ENCODE measurements around the gene LARGE1. TPM values are rescaled to one million over a fixed set of nuclear protein-coding genes. Genes with fewer than 3 reads are reported as not detected.

Gene LARGE1
- 10 to 100 TPM; 48.7 to 94.4 TPM for total RNA-seq
- long read RNA-seq, donor 1, full-length matches to known transcripts: 2 of 23 reads
- long read RNA-seq, donor 1, partial matches to known transcripts: 12 of 23 reads
- long read RNA-seq, donor 1, other reads (novel, unspliced or antisense): 9 of 23 reads
- long read RNA-seq, donor 2, full-length matches to known transcripts: 1 of 108 reads
- long read RNA-seq, donor 2, partial matches to known transcripts: 76 of 108 reads
- long read RNA-seq, donor 2, other reads (novel, unspliced or antisense): 31 of 108 reads

DNA sequence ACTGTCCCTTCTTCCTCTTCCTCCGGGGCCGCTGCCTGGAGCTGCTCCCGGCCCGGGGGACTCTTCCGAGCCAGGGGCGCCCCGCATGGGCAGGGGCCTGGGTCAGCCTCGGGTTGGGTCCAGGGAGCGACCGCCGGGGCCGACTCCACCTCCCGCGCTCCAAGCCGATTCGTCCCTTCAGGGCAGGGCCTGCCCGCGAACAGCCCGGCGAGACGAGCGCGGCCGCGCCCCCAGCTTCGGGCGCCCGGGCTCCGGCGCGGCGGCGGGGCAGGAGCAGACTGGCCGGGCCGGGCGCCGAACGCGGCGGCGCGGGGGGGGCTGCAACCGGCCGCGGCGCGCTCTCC, at the start of gene LARGE1:
TSS of gene LARGE1 (minus strand) at position 280 of the 344 bp plus-strand sequence.
- intact Hi-C loops (cut with DNase I): loop anchor here in 1 of 2 donors (5.0 to 10.0 kb wide), 2 partner anchors 185 to 403 kb away; no protein-coding TSS in a partner anchor
- no peak for DNase-seq (ENCODE audit: low spot score)

DNA sequence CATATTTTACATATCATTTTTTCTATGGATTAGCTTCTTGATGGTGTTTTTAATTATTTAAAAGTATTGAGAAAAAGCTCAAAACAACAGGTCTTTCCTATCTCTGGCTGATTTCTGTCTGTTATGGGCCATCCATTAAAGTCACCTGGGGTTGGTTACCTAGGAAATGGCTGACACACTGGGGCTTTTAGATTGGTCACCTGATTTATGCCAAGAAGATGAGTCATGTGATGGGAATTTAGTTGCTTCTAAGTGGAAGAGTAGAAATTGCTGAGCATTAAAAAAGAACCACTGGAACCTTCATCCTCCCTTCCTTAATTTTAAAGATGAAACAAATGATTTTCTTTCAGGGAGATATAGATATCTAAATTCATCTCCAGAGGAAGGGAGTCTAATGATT, 48.8 kb upstream of the LARGE1 start:
- intact Hi-C loops (cut with DNase I): no loop called here
- DNase-seq (ENCODE audit: low spot score): no peak

DNA sequence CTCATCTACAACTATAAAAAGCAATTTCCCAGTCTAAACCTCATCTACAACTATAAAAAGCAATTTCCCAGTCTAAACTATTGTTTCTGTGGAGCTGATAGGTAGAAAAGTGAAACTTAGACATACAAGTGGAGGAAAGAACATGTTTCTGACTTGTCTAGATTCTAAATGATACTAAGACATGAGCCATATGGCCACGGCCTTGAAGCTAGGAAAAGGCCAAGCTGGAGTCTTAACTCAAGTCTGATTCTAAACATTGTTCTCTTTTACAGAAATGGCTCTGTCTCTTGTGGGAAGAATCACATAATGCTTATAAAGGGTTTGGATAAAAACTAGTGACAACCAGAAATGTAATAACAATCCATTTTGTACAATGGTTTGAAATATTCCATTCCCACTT, 43.8 kb upstream of the LARGE1 start:
- no peak for DNase-seq (ENCODE audit: low spot score)
- intact Hi-C loops (cut with DNase I): no loop called here

DNA sequence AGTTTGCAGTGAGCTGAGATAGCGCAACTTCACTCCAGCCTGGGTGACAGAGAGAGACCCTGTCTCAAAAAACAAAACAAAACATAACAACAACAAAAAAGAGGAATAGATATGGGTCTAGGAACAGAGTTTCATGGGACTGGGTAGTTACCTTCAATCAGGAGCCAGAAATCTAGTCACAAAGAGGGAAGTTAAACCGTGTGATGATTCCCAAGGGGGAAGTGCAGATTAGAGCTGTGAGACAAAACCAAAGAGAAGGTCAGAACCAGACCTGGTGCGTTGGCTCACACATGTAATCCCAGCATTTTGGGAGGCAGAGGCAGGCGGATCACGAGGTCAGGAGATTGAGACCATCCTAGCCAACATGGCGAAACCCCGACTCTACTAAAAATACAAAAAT, 42.1 kb upstream of the LARGE1 start:
- no peak for DNase-seq (ENCODE audit: low spot score)
- intact Hi-C loops (cut with DNase I): no loop called here

DNA sequence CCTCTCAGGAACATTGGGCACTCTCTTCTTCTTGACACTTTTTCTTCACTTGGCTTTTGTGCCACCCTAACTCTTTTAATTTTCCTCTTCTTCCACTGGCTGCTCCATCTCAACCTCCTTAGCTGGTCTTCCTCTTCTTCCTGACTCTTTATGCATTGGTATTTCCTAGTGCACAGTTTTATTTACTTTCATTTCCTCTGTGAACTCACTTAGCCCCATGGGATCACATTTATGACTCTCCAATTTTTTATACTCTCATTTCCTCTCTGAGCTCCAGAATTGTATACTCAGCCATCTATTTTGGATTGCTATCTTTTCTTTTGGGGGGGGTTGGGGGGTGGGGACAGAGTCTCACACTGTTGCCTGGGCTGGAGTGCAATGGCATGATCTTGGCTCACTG, 38.5 kb upstream of the LARGE1 start:
- intact Hi-C loops (cut with DNase I): no loop called here
- DNase-seq (ENCODE audit: low spot score): no peak

DNA sequence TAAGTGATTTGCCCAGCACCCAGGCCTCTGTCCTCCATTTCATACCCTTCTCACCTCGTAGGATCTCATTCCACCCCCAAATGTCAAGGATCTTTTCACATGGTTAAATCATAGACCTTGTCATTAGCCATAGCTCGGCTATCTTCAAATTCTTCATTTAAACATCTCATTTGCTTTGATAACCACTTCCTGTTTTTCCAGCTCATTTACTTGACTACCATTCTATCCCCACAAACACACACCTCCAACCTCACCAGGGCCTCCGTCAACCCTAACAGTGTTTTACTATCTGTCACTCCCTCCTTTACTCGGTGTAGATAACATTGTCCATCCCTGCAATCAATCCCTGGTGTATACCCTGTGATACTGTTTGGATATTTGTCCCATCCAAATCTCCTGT, 36.8 kb upstream of the LARGE1 start:
- DNase-seq (ENCODE audit: low spot score): no peak
- intact Hi-C loops (cut with DNase I): no loop called here

DNA sequence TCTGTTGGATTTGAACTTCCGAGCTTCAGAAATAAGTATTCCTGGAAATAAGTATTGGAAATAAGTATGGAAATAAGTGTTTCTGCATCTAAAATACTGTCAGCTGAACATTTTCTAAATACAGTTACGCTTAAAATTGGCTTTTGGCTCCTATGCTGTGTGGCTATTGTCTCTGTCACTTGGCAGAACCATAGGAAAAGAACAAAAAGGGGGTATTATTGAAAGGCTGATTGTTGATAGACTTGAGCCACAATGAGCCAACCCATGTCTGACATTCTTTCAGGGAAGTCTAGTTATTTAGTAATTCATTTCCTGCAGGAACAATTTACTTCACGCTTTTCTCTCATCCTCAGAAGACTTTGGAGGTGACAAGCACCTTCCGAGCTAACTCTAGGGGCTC, 32.5 kb upstream of the LARGE1 start:
- intact Hi-C loops (cut with DNase I): loop anchor here in 1 of 2 donors (5.0 kb wide), 1 partner anchor 455 kb away; no protein-coding TSS in a partner anchor
- DNase-seq (ENCODE audit: low spot score): no peak

DNA sequence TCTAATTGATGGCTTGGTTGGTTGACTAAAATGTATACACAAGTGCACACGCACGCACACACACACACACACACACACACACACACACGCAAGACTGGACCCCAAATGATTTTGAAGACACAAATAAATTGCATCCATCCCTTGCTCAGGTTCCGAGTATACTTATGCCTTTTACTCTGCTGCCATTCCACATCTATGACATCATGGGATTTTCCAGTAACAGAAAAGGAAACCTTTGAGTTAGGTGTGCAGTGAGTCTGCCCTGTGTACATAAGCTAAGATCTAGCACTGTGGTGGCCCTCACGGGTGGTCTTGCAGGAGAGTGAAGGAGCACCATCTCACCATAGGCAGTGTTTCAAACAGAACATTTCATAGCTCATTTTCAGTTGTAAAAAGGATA, 20.5 kb upstream of the LARGE1 start:
- DNase-seq (ENCODE audit: low spot score): no peak
- intact Hi-C loops (cut with DNase I): no loop called here

DNA sequence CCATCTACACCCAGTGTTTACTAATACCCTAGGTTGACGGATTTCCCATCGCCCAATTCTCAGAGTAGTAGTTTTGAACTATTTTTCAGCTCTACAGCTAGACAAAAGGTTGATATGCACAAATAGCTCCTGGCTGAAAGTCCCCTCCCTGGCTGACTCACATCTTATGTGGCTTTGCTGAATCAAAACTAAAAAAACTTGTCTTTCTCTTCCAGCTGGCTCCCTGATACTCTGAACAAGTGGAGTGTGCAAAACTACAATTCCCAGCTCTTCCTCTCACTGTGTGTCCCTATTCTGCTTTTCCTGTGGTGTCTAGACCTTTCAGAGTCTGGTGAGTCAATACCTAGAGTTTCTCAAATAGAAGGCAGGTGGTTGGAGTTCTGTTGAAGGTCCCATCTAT, 12.7 kb upstream of the LARGE1 start:
- intact Hi-C loops (cut with DNase I): no loop called here
- DNase-seq (ENCODE audit: low spot score): no peak

DNA sequence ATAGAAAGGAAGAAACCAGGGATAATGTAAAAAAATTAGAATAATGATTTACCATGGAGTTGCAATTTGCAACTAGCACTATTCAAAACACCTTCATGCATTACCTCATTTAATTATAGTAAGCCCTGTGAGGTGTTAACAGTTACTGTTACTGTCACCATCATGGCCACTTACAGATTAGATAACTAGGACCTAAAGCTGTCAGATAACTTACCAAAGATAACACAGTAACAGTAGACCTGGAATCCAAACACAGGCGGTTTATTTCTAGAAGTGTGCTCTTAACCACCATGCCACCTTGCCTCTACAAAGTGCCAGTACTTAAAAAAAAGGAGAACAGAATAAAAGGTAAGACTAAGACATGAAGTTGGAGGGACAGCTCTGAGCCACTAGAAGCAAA, 11.1 kb upstream of the LARGE1 start:
- DNase-seq (ENCODE audit: low spot score): no peak
- intact Hi-C loops (cut with DNase I): no loop called here

DNA sequence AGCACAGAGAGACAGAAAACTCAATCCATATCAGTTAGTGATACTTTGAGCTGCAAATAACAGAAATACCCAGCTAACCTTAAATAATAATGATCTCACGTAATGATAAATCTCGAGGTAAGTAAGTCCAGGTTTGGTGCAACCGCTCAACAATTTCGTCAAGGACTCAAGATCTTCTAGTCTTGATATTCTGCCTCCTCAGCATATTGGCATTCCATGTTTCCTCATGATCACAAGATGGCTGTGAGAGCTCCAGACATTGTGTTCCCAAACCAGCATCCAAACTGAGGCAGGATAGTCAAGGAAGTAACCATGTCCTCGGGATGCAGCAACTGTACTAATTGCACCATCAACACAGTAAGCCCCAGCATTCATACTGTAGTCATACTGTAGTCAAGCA, 7.5 kb upstream of the LARGE1 start:
- intact Hi-C loops (cut with DNase I): loop anchor here in 1 of 2 donors (10.0 kb wide), 1 partner anchor 177 kb away; no protein-coding TSS in a partner anchor
- no peak for DNase-seq (ENCODE audit: low spot score)

DNA sequence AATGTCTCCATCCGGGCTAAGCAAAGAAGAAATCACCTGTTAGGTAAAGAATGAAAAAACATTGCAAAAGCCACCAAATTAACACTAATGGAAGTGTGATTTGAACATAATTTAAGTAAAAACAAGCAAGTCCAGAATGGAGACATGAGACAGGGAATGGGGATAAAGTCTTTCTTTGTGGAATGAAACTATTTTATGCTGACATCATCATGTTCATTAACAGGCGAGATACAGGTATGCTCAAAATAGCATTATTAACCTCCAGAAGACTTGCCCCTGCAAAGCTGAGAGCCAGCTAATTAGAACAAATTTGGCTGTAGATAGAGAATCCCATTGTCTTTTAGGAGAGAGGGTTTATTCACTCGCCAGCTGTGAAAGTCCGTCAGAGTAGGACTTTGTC, 4.9 kb upstream of the LARGE1 start:
- intact Hi-C loops (cut with DNase I): loop anchor here in 1 of 2 donors (10.0 kb wide), 1 partner anchor 180 kb away; no protein-coding TSS in a partner anchor
- DNase-seq (ENCODE audit: low spot score): no peak

DNA sequence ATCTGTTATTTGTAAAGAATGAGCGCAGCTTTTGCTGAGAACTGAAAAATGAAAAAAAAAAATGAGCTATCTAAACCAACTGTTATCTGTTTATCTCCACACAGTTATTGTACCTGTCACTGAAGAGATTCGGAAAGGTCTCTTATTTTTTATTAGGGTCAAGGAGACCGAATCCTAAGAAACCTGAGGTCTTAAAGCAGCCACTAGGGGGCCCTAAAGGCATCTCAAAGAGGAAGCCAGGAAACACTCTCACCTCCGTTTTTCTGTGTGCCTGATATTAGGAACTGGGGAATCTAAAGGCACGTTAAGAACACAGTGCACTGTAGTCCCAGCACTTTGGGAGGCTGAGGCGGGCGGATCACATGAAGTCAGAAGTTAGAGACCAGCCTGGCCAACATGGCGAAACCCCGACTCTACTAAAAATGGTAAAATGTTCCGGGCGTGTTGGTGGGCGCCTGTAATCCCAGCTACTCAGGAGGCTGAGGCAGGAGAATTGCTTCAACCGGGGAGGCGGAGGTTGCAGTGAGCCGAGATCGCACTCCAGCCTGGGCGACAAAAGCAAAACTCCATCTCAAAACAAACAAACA, 3.5 kb upstream of the LARGE1 start:
- intact Hi-C loops (cut with DNase I): loop anchor here in 1 of 2 donors (5.0 to 10.0 kb wide), 2 partner anchors 181 to 406 kb away; no protein-coding TSS in a partner anchor
- no peak for DNase-seq (ENCODE audit: low spot score)

DNA sequence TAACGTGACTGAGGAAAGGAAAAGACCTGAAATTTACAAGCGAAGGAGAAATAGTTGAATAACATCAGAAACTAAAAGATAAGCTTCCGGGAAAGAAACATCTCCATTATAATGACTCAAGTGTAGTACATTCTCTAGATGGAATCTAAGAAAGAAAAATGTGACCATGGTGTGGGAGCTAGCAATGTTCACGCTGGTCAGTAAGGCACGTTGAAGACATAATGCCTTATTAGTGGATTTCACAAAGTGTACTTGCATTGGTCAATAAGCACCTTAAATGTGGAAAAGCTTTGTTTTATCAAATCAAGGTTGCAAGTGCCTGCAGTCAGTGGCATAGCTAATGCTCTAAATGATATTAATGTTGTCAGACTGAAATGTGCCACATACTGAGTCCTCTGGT, 2.8 kb upstream of the LARGE1 start:
- DNase-seq (ENCODE audit: low spot score): no peak
- intact Hi-C loops (cut with DNase I): loop anchor here in 1 of 2 donors (5.0 to 10.0 kb wide), 2 partner anchors 182 to 406 kb away; no protein-coding TSS in a partner anchor

DNA sequence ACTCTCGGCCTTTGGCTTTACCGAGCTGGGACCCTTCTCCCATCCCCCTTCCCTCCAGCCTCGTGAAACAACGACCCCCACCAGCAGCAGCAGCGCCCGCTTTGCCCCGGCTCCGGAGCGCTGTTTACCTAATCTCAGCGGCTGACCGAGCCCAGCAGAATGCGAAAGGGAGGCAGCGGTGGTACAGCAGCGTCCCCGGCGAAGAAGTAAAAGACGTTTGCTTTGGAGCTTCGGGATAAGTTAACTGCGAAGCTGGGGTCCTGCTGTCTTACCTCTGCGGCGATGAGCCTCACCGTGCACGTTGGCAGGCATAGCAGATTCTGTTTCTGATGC, 2.0 kb upstream of the LARGE1 start:
- peak; percentile 80 for DNase-seq (ENCODE audit: low spot score)
- intact Hi-C loops (cut with DNase I): loop anchor here in 1 of 2 donors (5.0 to 10.0 kb wide), 2 partner anchors 182 to 405 kb away; no protein-coding TSS in a partner anchor

DNA sequence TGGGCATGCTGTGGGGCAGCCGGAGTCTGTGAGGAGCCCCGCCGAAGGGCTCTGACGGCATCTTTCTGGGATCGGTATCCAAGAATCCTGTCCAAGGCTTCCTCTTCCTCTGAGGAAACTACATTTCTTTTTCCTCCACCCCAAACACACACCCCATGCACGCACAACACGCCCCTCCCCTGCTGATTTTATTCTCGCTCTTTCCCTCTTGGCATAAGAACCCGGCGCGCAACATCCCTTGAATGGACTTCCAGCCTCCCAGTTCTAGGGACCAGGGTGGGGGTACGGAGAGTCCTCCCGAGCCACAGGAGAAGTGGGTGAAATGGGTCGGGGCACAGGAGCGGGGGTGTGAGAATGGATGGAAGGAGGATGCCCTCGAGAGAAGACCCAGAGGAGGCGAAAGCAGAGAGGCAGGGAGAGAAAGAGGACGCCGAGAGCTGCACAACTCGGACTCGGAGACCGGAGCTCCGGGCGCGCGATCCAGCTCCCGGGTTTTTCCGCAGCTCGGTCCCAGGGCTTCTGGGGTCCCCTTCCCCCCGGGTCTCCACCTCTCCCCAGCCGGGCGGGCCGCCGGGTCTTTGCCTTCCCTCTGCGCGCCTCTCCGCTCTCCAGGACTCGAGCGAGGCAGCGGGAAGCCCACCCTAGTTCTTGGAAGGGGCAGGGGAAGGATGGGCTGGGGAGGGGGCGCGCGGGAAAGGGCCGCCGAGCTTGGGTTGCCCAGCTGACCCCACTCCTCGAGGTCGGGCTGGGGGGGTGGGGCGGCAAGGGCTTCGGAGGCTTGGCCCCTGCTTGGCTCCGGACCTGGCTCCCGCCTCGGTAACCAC, 1.5 kb upstream of the LARGE1 start:
- DNase-seq (ENCODE audit: low spot score): peak; percentile 88
- intact Hi-C loops (cut with DNase I): loop anchor here in 1 of 2 donors (5.0 to 10.0 kb wide), 2 partner anchors 183 to 404 kb away; no protein-coding TSS in a partner anchor

DNA sequence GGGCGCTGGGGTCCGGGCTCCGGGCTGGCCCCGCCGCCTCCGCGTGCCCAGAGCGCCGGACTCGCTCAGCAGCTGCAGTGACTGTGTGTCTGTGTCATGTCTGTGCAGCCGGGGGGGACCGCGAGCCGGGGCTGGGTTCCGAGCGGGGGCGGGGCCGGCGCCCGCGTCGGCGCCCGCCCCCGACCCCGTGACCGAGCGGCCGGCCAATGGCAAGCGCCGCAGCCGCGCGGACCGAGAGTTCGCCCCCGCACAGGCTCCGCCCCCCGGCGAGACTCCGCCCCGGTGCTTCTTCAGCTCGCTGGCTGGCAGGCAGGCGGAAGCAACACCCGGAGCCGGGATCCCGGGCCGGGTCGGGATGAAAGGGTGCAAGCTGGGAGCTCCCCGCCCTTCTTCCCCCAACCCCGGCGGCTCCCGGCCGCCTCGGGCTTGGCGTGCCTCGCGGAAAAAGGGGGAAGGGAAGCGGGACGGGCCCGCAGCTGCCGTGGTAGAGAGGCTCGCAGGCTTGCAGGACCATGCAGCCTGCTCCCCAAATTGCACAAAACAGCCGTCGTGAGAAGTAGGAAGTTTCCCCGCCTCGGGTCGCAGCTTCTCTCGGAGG, 750 bp upstream of the LARGE1 start:
- intact Hi-C loops (cut with DNase I): loop anchor here in 1 of 2 donors (5.0 to 10.0 kb wide), 2 partner anchors 184 to 404 kb away; no protein-coding TSS in a partner anchor
- peak; percentile 99 for DNase-seq (ENCODE audit: low spot score)

DNA sequence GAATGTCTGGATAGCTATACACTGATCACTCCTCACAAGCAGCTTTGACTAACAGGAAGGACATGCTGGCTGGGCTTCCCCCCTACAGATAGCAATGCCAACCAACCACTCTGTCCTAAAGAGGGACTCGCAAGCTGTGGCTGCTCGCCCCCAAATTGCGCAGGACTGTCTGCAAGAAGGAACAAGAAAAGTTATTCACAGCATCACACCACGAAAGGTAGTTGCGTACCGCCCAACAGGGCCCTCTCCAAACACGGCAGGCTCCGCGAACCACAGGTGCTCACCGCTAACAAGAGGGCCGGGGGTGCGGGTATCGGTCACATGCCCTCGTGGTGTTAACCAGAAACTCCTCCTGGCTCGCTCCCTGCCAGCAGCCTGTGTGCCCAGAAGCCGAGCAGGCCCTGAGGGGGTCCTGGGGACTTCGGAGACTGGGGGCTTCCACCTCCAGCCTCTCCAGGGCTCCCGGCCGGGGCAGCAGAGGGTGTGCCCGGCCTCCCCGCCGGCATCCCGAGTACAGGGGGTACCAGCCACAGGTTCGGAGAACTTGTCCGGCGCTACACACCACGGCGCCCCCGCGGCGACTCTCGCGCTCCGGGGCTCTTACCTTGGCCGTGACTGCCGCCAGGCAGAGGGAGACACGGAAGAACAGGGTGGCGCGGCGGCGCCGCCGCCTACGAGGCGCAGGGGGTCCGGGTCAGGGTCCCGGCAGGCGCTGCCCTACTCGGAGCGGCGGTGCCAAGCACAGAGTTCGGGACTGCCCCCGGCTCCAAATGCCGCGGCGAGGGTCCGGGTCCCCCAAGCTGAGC, 682 bp downstream of the LARGE1 start:
- peak; percentile 82 for DNase-seq (ENCODE audit: low spot score)
- intact Hi-C loops (cut with DNase I): loop anchor here (5.0 to 10.0 kb wide), 5 partner anchors 52 to 402 kb away; no protein-coding TSS in a partner anchor
